GM19468 (cell line): ENCODE data around the gene RHOV.

ENCODE experiments used
- ATAC-seq: cut with Tn5 transposase; IDR thresholded peaks from one replicate; pipeline ENCODE4 v1.9.1; 2021; ENCODE audit warnings: mild to moderate bottlenecking, moderate library complexity, moderate number of reproducible peaks; ENCODE audit not compliant: unreplicated experiment; ENCODE audit errors: extremely low read depth

Gene RHOV

GRCh38 chr15:40823572-40824343 is 50.3 kb downstream of the RHOV start:
- no peak for ATAC-seq
